ENCODE results near the gene MZT1. TPM values are rescaled to one million over a fixed set of nuclear protein-coding genes. Genes with fewer than 3 reads are reported as not detected.

Gene MZT1
- total RNA-seq, 2 experiments from 2014 or later = 10.6 to 26.9 TPM

DNA sequence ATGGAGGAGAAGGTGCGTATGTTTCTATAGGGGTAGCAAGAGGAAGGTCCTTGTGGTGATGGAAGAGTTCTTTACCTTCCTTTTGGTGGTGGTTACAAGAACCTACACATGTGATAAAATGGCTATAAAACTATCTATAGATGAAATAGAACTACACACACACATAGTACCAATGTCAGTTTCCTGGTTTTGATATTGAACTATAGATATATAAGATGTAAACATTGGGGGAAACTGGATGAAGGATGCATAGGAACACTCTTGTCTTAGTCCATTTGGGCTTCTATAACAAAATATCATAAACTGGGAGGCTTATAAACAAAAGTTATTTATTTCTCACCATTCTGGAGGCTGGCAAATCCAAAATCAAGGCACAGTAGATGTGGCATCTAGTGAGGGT is 47.1 kb downstream of the MZT1 start:
- Mint-ChIP-seq H3K36me3 (ENCODE audit: low read depth) (no peaks in the 10 kb centered on the region), H3K4me1 (no peaks in the 10 kb centered on the region), H3K4me3 (no peak overlapping the region), H3K9me3 (ENCODE audit: low read depth) (no peaks in the 10 kb centered on the region), H3K27me3 (peaks cover 5% of the 10 kb centered on the region), H3K27ac (no peak overlapping the region)
- POLR2A ChIA-PET = no interaction called here
- CTCF ChIA-PET = no interaction called here
- no peak for ATAC-seq
- no peak for DNase-seq
- intact Hi-C loops (cut with DNase I, micrococcal nuclease) = no loop called here

DNA sequence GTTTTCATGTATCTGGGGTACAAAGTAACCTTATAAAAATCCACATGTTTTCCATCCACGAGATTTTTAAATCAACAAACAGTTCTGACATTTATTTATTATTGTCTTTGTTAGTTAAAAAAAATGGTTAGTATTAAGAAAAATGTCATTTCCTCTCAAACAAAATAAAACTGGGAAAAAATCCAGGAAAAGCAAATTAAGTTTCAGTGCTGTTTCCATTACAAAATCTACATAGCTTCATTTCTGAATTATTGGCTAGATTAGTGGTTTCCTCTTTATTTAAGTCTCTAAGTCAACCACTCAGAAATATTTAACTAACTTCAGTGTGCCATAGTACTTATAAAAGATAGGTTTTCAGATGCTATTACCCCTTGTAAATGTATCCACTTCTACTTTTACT is 49.1 kb downstream of the MZT1 start:
- Mint-ChIP-seq H3K9me3 (ENCODE audit: low read depth) (no peaks in the 10 kb centered on the region), H3K27ac (no peak overlapping the region), H3K4me1 (no peaks in the 10 kb centered on the region), H3K4me3 (no peak overlapping the region), H3K27me3 (peaks cover 14% of the 10 kb centered on the region), H3K36me3 (ENCODE audit: low read depth) (no peaks in the 10 kb centered on the region)
- POLR2A ChIA-PET = no interaction called here
- CTCF ChIA-PET = interaction anchor here (0.6 kb wide), 1 partner anchor 1382 kb away, joined by 3 read pairs; no protein-coding TSS in a partner anchor
- DNase-seq = no peak
- intact Hi-C loops (cut with DNase I, micrococcal nuclease) = no loop called here
- no peak for ATAC-seq

DNA sequence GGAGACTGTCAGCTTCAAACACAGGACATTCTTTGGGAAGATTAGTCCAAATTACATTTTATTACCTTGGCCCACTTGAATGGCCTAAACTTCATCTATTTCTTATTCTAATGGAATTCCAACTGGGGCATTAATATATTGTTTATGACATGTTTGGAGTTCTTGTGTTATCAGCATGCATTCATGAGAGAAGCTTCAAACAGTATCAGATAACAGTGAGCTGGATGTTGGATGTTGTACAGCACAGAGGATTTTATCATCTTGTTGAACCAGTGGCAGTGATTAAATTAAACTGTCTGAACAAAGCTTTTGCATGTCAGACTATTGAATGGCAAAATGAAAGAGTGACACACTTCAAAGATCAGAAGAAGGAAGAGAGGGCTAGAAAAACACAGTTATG is 50.0 kb downstream of the MZT1 start:
- H3K9me3 Mint-ChIP-seq (ENCODE audit: low read depth) = no peaks in the 10 kb centered on the region
- ATAC-seq (no peak), DNase-seq (no peak)
- ChIA-PET POLR2A (interaction anchor here (0.7 kb wide), 1 partner anchor 9 kb away, joined by 3 read pairs; no protein-coding TSS in a partner anchor), CTCF (no interaction called here)
- peaks cover 15% of the 10 kb centered on the region for H3K27me3 Mint-ChIP-seq
- no peak overlapping the region for H3K27ac Mint-ChIP-seq
- intact Hi-C loops (cut with DNase I, micrococcal nuclease) = no loop called here
- H3K4me1 Mint-ChIP-seq = no peaks in the 10 kb centered on the region
- H3K36me3 Mint-ChIP-seq (ENCODE audit: low read depth) = no peaks in the 10 kb centered on the region
- no peak overlapping the region for H3K4me3 Mint-ChIP-seq

DNA sequence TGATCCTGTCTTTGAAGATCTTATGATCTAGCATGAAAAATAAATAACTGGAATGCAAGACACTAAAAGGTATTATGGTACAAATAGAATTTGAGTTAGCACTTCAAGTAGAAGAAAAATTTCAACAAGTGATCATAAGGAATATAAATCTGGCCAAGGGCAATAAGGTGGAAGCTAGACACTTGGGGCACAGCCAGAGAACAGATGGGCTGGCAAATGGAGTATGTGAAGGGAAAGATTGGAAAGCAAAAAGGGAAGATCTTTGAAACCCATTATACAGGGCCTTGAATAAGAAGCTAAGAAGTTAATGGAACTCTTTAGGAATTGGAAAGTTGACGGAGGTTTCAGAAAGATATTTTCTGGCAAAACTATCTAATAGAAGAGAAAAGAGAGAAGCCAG is 61.0 kb downstream of the MZT1 start:
- no peak for ATAC-seq
- CTCF ChIA-PET = no interaction called here
- no peak for DNase-seq
- intact Hi-C loops (cut with DNase I, micrococcal nuclease) = no loop called here
- Mint-ChIP-seq H3K4me1 (no peaks in the 10 kb centered on the region), H3K36me3 (ENCODE audit: low read depth) (no peaks in the 10 kb centered on the region), H3K27ac (no peak overlapping the region), H3K4me3 (no peak overlapping the region), H3K27me3 (peaks cover 5% of the 10 kb centered on the region), H3K9me3 (ENCODE audit: low read depth) (no peaks in the 10 kb centered on the region)
- POLR2A ChIA-PET = no interaction called here

DNA sequence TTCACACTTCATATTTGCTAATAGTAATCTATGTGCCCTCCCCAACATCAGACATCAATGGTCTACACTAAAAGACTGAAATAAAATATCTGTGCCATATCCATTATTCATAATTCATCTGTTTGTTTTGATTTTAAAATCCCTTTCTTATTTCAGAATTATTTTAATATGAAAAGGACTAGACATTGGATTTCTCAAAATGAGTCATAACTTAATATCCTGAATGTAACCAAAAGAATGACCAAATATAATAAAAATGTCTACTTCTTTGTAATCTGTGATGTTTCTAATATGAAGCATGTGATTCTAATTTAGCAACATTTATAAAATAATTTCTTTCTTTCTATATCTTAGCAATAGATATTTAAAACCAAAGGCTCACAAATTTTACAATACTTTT is 64.9 kb downstream of the MZT1 start:
- no peak for ATAC-seq
- intact Hi-C loops (cut with DNase I, micrococcal nuclease) = no loop called here

More for the DNA sequence above, 64.9 kb downstream of the MZT1 start:
- Mint-ChIP-seq H3K4me1 (no peaks in the 10 kb centered on the region), H3K9me3 (ENCODE audit: low read depth) (no peaks in the 10 kb centered on the region), H3K36me3 (ENCODE audit: low read depth) (no peaks in the 10 kb centered on the region), H3K4me3 (no peak overlapping the region), H3K27me3 (peaks cover 11% of the 10 kb centered on the region), H3K27ac (no peak overlapping the region)
- ChIA-PET POLR2A (no interaction called here), CTCF (no interaction called here)
- DNase-seq = no peak

Other genes with a start within 250 kb of the MZT1 start
- gene BORA, start 294 bp upstream of the MZT1 start, total RNA-seq = 10 to 100 TPM; 20.8 to 21.2 TPM
- gene DIS3, start 54.3 kb upstream of the MZT1 start, total RNA-seq = 10 to 100 TPM; 55.0 to 63.5 TPM
- 10 to 100 TPM; 25.7 to 25.9 TPM for gene PIBF1, start 54.5 kb upstream of the MZT1 start, total RNA-seq